Tibial nerve (tissue), 4 donors: ENCODE measurements around the gene MEIOB. TPM values are rescaled to one million over a fixed set of nuclear protein-coding genes. Genes with fewer than 3 reads are reported as not detected.

ENCODE experiments used
- DNase-seq, 2 donors: peaks; one replicate each; pipeline ENCODE4 v3.0.0-alpha.2; 2019; ENCODE audit warnings: low spot score in 2 of 2
- H3K27ac ChIP-seq, 4 donors: fragments of 200-600 bp; sonication (generic) in 3 of 4; one replicate each; pipeline ENCODE4 v1.5.1; 2017 to 2019; ENCODE audit warnings: mild to moderate bottlenecking in 1 of 4
- H3K27me3 ChIP-seq, 2 donors: fragments of 200-600 bp; sonication (generic) in 1 of 2; one replicate each; pipeline versions ENCODE4 v1.5.1 to v1.6.0; 2017 to 2019
- H3K36me3 ChIP-seq, 3 donors: fragments of 200-600 bp; sonication (generic); one replicate each; pipeline ENCODE4 v1.5.1; 2018 to 2019
- H3K4me1 ChIP-seq, 4 donors: fragments of 200-600 bp; sonication (generic) in 3 of 4; one replicate each; pipeline ENCODE4 v1.5.1; 2017 to 2019
- H3K4me3 ChIP-seq, 4 donors: fragments of 200-600 bp; sonication (generic) in 3 of 4; one replicate each; pipeline ENCODE4 v1.5.1; 2017 to 2019; ENCODE audit warnings: mild to moderate bottlenecking in 1 of 4, moderate library complexity in 1 of 4
- H3K9me3 ChIP-seq, 4 donors: fragments of 200-600 bp; sonication (generic) in 3 of 4; one replicate each; pipeline ENCODE4 v1.5.1; 2017 to 2019
- CTCF ChIP-seq, 5 experiments: fragments of 200-600 bp in 3 of 5; fragments of 450-650 bp in 2 of 5; sonication (generic) in 3 of 5; IDR thresholded peaks; one replicate each; pipeline ENCODE4 v1.5.1; 2016 to 2019; ENCODE audit warnings: antibody characterized with exemption in 5 of 5, mild to moderate bottlenecking in 3 of 5, moderate library complexity in 2 of 5
- EP300 ChIP-seq, 2 donors: sonication (generic); formaldehyde crosslinking; IDR thresholded peaks; one replicate each; pipeline ENCODE4 v1.6.1; 2017; ENCODE audit warnings: antibody characterized with exemption in 2 of 2, mild to moderate bottlenecking in 1 of 2
- POLR2A ChIP-seq, 2 donors: fragments of 450-650 bp; IDR thresholded peaks; one replicate each; pipeline ENCODE4 v1.6.1; 2017; ENCODE audit warnings: antibody characterized with exemption in 2 of 2, mild to moderate bottlenecking in 2 of 2, moderate library complexity in 2 of 2
- WGBS, 2 donors: methylation state at CpG; one replicate each; pipeline ENCODE4 v1.1.5; 2018; 5-methylcytosine and 5-hydroxymethylcytosine counted together
- total RNA-seq, 4 donors: library from RNA; depleted of rRNA; stranded (reverse); fragments of >200 nt; gene quantifications; one replicate each; pipeline ENCODE4 v1.1.0, GENCODE V29; 2016

MEIOB gene
- total RNA-seq, 4 donors from 2014 or later, result not detected

- Histone ChIP-seq H3K4me3 (no peak overlapping the region), H3K27me3 (no peaks in the 10 kb centered on the region), H3K36me3 (peaks cover 0 to 19% (median 0%) of the 10 kb centered on the region in 3 donors), H3K9me3 (no peaks in the 10 kb centered on the region), H3K27ac (no peak overlapping the region), H3K4me1 (no peaks in the 10 kb centered on the region)
- no peak for DNase-seq
- TF ChIP-seq POLR2A (IDR thresholded peaks at IDR 0.05), result no peak
- TF ChIP-seq EP300 (IDR thresholded peaks at IDR 0.05), result no peak
- TF ChIP-seq CTCF (IDR thresholded peaks at IDR 0.05), result no peak
- 48 to 55% methylated on average over 9 of the region's 9 CpGs for WGBS, 2 donors
These were observed 32.4 kb downstream of the MEIOB start for GRCh38 chr16:1839554-1839953.

GRCh38 chr16:1834096-1834495, 37.9 kb downstream of the MEIOB start:
- Histone ChIP-seq H3K4me3 (no peak overlapping the region), H3K9me3 (no peaks in the 10 kb centered on the region), H3K27ac (no peak overlapping the region), H3K4me1 (peaks cover 0 to 15% (median under 1%) of the 10 kb centered on the region in 4 donors), H3K27me3 (no peaks in the 10 kb centered on the region), H3K36me3 (peaks cover 0 to 50% (median 0%) of the 10 kb centered on the region in 3 donors)
- TF ChIP-seq POLR2A (IDR thresholded peaks at IDR 0.05) (no peak), EP300 (IDR thresholded peaks at IDR 0.05) (no peak), CTCF (IDR thresholded peaks at IDR 0.05) (no peak)
- DNase-seq, result no peak
- WGBS, 2 donors, result 82 to 85% methylated on average over 5 of the region's 5 CpGs

- Histone ChIP-seq H3K9me3 (no peaks in the 10 kb centered on the region), H3K4me3 (no peak overlapping the region), H3K27ac (no peak overlapping the region), H3K27me3 (no peaks in the 10 kb centered on the region), H3K4me1 (peaks cover 0 to 26% (median 7%) of the 10 kb centered on the region in 4 donors), H3K36me3 (peaks cover 0 to 44% (median 0%) of the 10 kb centered on the region in 3 donors)
- no peak for DNase-seq
- TF ChIP-seq CTCF (IDR thresholded peaks at IDR 0.05) (no peak), POLR2A (IDR thresholded peaks at IDR 0.05) (no peak), EP300 (IDR thresholded peaks at IDR 0.05) (no peak)
- WGBS, 2 donors, result 67 to 70% methylated on average over 9 of the region's 9 CpGs
These were observed 39.0 kb downstream of the MEIOB start for GRCh38 chr16:1832838-1833454.

GRCh38 chr16:1831186-1832075, 40.5 kb downstream of the MEIOB start:
- H3K27ac ChIP-seq, result no peak overlapping the region
- peaks cover 0 to 31% (median 12%) of the 10 kb centered on the region in 4 donors for H3K4me1 ChIP-seq
- no peak for DNase-seq
- no peak for TF ChIP-seq EP300 (IDR thresholded peaks at IDR 0.05)
- TF ChIP-seq CTCF (IDR thresholded peaks at IDR 0.05), result no peak
- TF ChIP-seq POLR2A (IDR thresholded peaks at IDR 0.05), result no peak
- 79 to 80% methylated on average over 19 of the region's 19 CpGs for WGBS, 2 donors
- H3K9me3 ChIP-seq, result no peaks in the 10 kb centered on the region
- H3K27me3 ChIP-seq, result no peaks in the 10 kb centered on the region
- no peak overlapping the region for H3K4me3 ChIP-seq
- peaks cover 0 to 43% (median 0%) of the 10 kb centered on the region in 3 donors for H3K36me3 ChIP-seq

- no peak for TF ChIP-seq CTCF (IDR thresholded peaks at IDR 0.05)
- TF ChIP-seq POLR2A (IDR thresholded peaks at IDR 0.05), result no peak
- TF ChIP-seq EP300 (IDR thresholded peaks at IDR 0.05), result no peak
- Histone ChIP-seq H3K9me3 (no peaks in the 10 kb centered on the region), H3K36me3 (peaks cover 0 to 43% (median 0%) of the 10 kb centered on the region in 3 donors), H3K4me3 (no peak overlapping the region), H3K4me1 (peaks cover 0 to 40% (median 16%) of the 10 kb centered on the region in 4 donors), H3K27me3 (no peaks in the 10 kb centered on the region), H3K27ac (no peak overlapping the region)
- no peak for DNase-seq
- 59 to 65% methylated on average over 3 of the region's 3 CpGs for WGBS, 2 donors
These were observed 41.8 kb downstream of the MEIOB start for GRCh38 chr16:1830213-1830612.
